HL-60/S4 (cell line): ENCODE measurements around the gene CLHC1.
"Not testable (repeated sequence)": the region's sequence is repeated elsewhere in the genome, so short reads cannot be mapped to it uniquely, and the experiment has no call there.

Experiments used
- in situ Hi-C: fragments of 300-500 bp; cut with MboI; formaldehyde crosslinking; loops from 2 replicates; pipeline ENCODE4 v1.14.3; 2022; ENCODE audit warnings: low sequenced_read_pairs

Gene CLHC1

GRCh38 chr2:55232863-55233657 is 967 bp upstream of the CLHC1 start:
- in situ Hi-C loops, result no loop called here

GRCh38 chr2:55231546-55232083 is 478 bp downstream of the CLHC1 start:
- in situ Hi-C loops, result no loop called here

- in situ Hi-C loops, result no loop called here
Measured at GRCh38 chr2:55230551-55230950, 1.5 kb downstream of the CLHC1 start.

- in situ Hi-C loops, result no loop called here
Measured at GRCh38 chr2:55229221-55229620, 2.9 kb downstream of the CLHC1 start.

GRCh38 chr2:55228226-55228563 is 3.9 kb downstream of the CLHC1 start:
- in situ Hi-C loops, result no loop called here

GRCh38 chr2:55227437-55228225 is 4.5 kb downstream of the CLHC1 start:
- in situ Hi-C loops, result not testable (repeated sequence)

GRCh38 chr2:55225481-55226020 is 6.5 kb downstream of the CLHC1 start:
- in situ Hi-C loops, result no loop called here

GRCh38 chr2:55224761-55225261 is 7.3 kb downstream of the CLHC1 start:
- in situ Hi-C loops, result no loop called here

GRCh38 chr2:55223958-55224760 is 7.9 kb downstream of the CLHC1 start:
- in situ Hi-C loops, result no loop called here

GRCh38 chr2:55213822-55214221 is 18.3 kb downstream of the CLHC1 start:
- in situ Hi-C loops, result no loop called here

GRCh38 chr2:55204950-55205349 is 27.1 kb downstream of the CLHC1 start:
- in situ Hi-C loops, result no loop called here

GRCh38 chr2:55204536-55204935 is 27.6 kb downstream of the CLHC1 start:
- in situ Hi-C loops, result no loop called here

- in situ Hi-C loops, result no loop called here
Measured at GRCh38 chr2:55200416-55200815, 31.7 kb downstream of the CLHC1 start.

GRCh38 chr2:55196526-55196925 is 35.6 kb downstream of the CLHC1 start:
- in situ Hi-C loops, result loop anchor here (25.0 kb wide), 1 partner anchor 434 kb away; no protein-coding TSS in a partner anchor

- in situ Hi-C loops, result loop anchor here (25.0 kb wide), 1 partner anchor 430 kb away; no protein-coding TSS in a partner anchor
Measured at GRCh38 chr2:55191888-55192287, 40.2 kb downstream of the CLHC1 start.

- in situ Hi-C loops, result loop anchor here (25.0 kb wide), 1 partner anchor 425 kb away; no protein-coding TSS in a partner anchor
Measured at GRCh38 chr2:55186837-55187236, 45.3 kb downstream of the CLHC1 start.

GRCh38 chr2:55180374-55180773 is 51.7 kb downstream of the CLHC1 start:
- in situ Hi-C loops, result loop anchor here (25.0 kb wide), 1 partner anchor 418 kb away; no protein-coding TSS in a partner anchor

- in situ Hi-C loops, result loop anchor here (10.0 to 25.0 kb wide), 2 partner anchors 161 to 414 kb away; no protein-coding TSS in a partner anchor
Measured at GRCh38 chr2:55176094-55176415, 56.0 kb downstream of the CLHC1 start.

- in situ Hi-C loops, result loop anchor here (10.0 to 25.0 kb wide), 2 partner anchors 161 to 413 kb away; no protein-coding TSS in a partner anchor
Measured at GRCh38 chr2:55175254-55176093, 56.6 kb downstream of the CLHC1 start.
